Right kidney (tissue), 1 donor: ENCODE measurements around the gene DNAJC18.
"Not testable (repeated sequence)": the region's sequence is repeated elsewhere in the genome, so short reads cannot be mapped to it uniquely, and the experiment has no call there.

Experiments
- DNase-seq: peaks from one replicate; pipeline ENCODE4 v3.0.0-alpha.2; 2016

Gene DNAJC18

DNA sequence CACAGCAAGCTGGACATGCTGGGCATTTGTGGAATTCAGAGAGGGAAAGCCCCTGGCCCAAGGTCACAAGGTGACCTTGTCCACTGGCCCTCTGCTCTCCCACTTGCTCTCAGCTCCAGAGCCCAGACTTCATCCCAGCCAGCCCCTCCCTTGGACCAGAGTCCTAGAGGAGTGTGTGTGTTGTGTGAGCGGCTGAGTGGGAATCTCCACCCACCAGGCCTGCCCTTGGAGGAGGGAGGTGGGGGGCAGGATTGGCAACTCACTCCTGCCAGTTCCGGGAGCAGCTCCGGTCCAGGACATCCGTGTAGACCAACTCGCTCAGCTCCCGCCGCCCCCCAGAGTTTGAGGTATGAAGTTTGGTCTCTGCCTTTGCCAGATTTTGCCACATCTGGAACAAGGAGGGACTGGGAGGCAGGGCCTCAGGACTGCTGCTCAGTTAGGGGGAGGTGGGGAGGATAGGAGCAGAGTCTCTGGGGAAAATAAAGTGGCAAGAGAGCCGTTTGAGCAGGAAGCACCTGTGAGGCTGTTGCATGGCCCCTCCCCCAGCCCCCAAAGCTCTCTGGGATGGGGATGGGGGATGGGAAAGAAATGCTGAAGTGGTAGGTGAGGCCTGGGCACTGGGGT lies 51.0 kb downstream of the DNAJC18 start:
- peak; percentile 43 for DNase-seq

DNA sequence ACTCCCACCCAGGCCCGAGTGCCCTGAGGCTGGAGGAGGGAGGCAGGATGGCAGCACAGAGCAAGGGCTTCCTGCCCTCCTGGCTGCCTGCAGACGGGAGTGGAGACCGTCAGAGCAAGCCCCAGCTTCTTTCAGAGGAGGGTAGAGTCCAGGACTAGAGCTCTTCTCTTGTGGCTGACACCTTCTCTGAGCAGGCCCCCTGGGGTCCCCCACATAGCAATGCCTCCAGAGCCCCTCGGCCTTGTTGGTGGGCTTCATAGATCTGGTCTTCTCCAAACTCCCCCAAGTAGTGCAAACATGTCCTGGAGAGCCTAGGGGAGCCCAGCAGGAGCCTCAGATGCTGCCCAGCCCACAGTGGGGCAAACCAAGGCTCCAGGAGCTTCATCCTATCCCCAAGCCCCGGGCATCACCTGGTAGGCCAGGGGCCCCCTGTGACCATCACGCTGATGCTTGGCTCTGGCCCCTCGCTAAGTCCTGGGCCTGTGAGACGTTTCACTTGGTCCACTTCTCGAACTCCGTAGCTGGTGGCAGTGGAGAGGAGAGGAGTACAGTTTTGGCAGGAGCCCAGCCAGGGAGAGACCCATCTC lies 51.6 kb downstream of the DNAJC18 start:
- no peak for DNase-seq

DNA sequence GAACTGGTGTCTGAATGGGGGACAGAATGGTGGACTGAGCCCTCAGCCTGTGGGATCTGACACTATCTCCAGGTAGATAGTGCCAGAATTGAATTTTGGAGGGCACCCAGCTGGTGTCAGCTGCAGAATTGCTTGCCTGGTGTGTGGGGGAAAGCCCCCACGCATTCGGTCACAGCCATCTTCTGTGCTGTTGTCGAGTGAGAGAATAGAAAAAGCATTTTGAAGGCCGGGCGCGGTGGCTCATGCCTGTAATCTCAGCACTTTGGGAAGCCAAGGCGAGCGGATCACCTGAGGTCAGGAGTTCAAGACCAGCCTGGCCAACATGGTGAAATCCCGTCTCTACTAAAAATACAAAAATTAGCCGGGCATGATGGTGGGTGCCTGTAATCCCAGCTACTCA lies 52.4 kb downstream of the DNAJC18 start:
- not testable (repeated sequence) for DNase-seq

DNA sequence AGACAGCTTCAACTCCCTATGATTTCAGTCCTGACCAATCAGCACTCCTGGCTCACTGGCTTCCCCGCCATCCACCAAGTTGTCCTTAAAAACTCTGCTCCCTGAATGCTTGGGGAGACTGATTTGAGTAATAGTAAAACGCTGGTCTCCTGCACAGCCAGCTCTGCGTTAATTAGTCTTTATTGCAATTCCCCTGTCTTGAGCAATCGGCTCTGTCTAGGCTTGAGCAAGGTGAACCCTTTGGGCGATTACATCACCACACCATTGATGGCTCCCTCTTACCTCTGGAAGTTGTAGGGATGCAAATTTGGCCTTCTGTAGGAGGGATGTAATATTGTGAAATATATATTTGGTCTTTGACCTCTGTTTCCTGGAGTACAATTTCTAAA lies 53.3 kb downstream of the DNAJC18 start:
- DNase-seq, result no peak

DNA sequence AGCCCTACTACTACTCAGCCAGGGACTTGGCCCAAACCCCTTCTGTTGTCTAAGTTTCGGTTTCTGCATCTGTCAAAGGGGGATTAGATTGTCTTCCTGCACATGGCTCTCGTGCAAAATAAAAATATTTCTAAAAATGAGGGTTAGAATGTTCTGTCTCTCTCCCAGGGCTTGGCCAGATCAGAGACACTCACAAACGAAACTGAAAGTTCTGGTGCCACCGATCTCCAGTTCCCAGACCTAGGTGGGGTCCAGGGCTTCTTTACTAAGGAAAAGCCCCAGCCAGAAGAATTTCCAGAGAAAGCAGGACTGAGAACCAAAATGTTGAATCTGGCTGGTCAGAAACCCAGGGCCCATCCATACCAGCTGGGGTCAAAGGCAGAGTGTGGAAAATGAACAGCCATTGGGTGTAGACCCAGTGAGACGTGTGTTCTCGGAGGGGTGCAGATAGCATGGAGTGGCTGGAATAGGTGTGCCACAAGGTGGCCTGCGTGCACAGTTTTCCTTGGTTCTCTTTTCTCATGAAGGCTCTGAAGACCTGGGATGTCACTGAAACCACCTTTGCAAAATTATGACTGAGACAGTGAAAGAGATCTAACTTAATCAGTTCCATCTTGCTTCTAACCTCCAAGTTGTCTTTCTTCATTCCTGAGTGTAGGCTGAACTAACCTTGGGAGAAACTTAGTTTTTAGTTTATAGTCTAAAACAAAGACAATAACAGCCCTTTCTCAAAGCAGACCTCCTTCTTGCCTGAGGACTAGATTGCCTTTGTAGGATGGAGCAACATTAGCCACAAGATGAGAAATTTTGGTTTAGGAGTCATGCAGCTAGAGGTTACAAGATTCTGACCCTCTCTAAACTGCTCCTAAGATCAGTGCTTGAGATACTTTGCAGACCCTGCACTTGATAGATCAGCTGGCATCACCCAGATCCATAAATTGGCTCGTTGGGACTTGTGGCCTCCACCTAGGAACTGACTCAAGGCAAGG lies 54.0 kb downstream of the DNAJC18 start:
- DNase-seq, result no peak

DNA sequence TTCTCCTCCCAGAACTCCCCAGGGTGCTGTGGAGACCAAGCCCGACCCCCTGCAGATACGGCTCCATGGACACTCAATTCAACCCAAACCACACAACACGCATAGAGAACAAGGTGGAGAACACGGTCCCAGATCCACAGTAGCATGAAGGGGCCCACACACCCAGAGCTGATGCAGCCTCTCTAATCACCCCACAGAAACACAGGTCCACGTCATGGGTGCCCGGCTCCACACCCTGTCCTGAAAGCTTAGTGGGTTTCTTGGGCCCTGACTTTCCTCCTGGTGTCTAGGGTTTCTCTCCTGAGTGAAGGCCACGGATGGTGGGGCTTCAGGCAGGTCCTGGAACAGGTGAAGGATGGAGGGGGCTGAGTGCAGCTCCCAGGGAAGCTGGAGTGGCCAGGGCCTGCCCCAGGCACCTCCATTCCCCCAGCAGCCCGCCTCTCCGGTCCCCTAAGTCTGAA lies 54.7 kb downstream of the DNAJC18 start:
- DNase-seq, result no peak

DNA sequence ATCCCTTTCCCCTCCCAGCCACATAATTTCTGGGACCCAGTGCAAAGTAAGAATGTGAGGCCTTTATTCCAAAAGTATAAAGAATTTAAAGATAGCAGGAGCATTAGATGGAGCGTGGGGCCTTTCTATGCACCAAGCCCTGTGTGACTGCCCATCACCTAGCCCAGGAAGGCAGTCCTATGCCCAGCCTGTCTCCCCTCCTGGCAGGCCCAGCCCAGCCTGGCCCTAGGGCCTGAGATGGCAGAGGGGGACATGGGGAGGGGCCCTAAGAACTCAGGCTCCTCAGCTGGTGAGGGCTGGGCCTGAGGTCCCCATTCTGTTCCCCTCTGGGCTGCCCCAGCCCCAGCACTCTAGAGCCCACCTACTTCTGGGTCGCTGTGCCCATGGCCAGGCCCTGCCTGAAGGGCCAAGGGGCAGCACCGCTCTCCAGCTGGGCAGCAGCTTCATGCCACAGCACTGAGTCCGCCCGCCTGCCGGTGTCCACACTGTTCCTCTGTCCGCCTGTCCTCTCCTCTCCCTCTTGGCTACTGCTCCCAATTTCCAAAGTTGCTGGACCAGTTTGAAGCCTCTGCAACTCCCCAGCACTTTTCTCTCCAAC lies 55.2 kb downstream of the DNAJC18 start:
- DNase-seq, result no peak

DNA sequence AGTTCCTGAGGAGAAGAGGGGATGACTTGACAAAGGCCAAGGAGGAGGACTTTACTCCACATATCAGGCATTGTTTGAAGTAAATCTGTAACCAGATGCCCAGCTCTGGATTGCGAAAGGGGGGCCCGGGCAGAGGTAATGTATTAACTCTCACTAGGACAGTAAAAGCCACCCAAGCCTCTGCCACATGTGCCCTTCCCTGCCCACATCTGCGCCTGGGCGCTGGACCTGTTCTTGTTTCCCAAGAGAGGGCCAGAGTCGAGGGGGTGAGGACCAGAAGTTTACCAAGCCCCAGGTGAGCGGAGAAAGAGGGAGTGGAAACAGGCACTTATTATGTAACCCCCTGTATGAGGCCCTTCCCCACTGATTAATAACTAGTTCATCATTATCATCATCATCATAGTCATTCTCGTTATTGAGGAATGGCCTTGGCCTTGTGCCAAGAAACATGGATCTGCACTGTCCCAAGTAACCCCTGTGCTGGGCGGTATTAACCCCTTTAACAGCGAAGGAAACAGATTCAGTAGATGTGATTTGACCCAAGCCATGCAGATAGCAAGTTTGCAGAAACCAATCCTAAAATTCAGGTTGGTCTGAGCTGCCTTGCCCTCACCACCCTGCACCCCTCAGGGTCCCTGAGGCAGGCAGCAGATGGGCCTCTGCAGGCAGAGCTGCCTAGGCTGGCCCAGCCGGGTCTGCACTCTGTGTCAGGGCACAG lies 55.9 kb downstream of the DNAJC18 start, which contains the start of gene SLC23A1:
Gene SLC23A1, minus strand, starts transcription at position 23 of the 718 bp plus-strand sequence. CDS start 44 bp downstream, outside the sequence.
- no peak for DNase-seq

DNA sequence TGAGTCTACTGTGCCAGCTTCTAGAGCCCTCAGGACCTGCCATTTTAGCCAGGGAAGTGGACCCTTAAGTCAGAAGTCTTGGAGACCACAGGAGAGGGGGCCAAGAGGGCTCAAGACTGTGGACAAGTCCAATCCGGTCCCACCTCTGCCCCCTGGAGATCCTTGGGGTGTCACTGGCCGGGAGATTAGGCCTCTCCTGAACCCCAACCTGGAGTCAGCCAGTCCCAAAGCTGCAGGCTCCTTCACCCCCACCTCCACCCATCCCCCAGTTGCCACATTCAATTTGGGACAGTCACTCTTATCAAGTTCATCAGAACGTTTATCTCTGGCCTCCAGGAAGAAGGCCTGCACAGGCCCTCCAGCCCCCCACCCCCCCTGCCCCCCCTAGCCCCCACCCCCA lies 56.5 kb downstream of the DNAJC18 start:
- no peak for DNase-seq

DNA sequence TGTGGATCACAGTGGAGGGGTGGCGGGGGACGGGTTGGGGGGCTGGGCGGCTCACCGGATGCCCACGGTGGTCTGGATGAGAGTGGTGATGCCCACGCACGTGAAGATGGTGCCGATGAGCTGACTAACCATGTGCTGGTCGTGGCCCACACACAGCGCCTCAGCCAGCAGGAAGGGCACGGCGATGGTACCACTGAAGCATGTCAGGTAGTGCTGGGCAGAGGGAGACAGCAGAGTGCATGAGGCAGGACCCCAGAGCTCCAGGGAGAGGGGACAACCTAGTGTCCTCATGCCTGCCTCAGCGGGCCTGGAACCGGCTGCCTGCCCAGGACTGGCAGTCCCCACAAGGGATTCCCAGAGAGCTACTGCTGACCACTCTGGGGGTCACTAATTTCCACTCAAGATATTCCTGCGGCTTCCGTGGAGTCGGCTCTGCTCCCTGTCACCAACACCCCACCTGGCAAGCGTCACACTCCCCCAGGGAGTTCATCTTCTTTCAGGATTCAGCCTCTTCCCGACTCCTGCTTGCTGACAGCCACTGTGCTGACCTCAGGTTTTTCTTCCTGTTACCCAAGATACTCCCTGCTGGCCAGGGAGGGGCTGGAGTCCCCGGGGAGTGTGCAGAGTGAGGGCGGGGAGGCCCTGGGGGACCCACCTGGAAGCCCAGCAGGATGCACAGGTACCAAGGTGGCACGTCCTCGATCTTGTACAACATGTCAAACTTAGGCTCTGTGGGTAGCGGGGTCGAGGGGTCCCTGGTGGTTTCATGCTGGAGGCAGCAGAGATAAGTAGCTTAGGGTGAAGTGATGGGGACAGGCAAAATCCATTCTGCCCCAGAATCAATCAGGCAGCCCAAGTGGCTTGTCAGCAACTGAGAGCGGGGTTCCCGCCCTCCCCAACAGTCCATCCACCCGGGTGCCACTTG lies 57.2 kb downstream of the DNAJC18 start:
- DNase-seq, result no peak

DNA sequence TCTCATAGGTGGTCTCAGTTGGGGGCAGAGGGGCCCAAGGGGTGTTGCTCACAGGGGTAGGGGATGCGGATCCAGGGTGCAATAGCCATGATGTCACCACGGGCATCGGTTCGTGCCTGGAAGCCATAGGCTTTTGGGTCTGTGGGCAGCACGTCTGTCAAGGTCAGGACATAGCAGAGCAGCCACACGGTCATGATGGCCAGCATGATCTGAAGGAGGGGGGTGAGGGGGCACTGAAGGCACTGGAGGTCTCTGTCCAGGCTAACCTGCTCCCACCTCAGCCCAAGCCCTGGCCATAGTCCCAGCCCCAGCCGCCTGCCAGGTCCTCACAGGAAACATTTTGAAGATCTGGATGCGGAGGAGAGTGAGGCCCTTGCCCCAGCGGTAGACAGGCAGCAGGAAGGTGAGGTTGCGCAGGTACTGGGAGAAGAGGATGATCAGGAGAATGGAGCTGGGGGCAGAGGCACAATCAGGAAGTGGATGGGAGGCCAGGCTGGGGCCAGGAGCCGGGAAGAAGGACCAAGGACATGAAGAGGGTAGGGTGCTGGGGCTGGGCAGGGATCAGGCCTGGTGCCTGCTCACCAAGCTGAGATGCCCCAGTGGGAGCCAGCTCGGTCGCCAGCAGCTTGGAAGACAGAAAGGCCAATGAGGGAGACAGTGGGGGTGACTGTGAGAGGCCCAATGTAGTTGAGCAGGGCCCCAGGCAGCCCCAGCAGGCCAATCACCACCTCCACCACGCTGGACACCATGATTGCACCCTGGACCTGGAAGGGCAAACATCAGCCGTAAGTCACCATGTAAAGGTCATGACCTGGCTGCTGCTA lies 59.5 kb downstream of the DNAJC18 start:
- no peak for DNase-seq

DNA sequence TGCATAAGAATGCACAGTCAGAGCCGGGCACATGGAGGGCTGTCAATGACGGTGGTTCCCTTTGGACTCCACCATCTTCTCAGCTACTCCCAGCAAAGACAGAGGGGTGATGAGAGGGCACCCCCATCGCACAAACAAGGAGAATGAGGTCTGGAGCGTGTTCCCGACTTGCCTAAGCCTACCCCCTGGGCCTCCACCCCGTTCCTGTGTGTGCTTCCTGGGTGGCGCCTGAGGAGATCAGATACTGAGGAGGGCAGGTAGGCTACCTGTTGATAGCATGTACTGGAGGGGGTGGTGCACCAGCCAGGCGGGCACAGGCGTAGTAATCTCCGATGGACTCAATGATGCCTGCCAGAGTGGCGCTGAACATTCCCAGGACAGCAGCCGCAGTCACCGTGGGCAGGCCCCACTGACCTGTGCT lies 60.4 kb downstream of the DNAJC18 start:
- DNase-seq, result no peak

DNA sequence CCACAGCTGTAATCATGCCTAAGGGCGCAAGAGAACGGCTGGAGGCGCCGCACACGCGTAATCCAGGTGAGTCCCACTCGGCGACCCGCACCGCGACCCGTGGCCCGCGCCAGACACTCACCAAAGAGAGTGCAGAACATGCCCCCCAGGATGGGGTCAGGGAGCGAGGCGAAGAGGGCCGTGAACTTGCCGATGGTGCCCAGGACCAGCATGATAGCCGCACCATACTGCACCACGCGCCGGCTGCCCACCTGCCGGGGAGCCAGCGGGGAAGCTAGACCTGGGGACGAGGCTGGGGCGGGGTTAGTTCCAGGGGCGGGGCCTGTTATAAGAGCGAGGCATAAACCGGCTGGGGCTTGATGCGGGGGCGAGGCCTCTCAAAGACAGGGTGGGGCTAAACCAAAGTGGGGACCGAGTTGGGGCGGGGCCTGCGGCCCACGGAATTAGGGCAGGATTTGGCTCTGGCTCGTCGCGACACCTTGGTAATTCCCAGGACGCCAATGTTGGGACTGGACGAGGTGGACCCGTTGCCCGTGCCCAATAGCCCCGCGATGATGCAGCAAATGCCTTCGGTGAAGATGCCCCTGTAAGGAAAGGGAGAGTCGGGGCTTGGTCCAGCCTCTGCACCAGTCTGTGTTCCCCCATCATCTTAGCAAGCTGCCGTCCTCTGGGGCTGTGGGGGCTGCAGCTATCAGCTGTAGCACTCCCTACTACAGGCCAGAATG lies 61.1 kb downstream of the DNAJC18 start:
- no peak for DNase-seq

DNA sequence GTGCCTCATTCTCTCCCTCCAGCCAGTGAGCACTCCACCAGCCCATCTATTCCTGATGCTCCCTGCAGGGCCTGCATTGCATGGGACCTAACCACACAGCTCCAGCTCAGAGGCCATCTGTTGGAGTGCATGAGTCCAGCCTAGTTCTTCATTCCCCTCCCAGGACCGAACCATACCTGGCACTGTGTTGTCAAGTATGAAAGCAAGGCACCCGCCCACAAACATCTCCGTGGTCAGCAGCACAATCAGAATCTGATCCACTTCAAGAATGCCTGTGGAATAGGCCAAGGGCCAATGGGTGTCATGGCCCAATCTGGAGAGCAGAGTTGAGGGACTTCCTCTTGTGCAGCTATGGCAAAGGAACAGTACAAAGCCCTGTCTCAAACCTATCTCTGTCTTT lies 62.1 kb downstream of the DNAJC18 start:
- DNase-seq, result no peak

DNA sequence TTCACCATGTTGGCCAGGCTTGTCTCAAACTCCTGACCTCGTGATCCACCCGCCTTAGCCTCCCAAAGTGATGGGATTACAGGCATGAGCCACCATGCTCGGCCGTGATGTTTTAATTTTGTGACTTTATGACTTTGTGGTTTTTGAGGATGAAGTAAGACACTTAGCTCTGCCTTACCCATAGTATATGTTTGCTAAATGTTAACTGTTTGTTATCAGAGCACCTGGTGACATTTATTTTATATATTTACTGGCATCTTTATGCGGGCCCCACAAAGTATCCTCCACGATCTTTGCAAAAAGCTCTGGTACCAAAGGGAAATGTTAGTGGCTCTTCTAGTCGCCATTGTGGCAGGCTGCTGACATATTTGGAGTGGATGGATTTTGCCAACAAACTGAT lies 63.0 kb downstream of the DNAJC18 start:
- no peak for DNase-seq

DNA sequence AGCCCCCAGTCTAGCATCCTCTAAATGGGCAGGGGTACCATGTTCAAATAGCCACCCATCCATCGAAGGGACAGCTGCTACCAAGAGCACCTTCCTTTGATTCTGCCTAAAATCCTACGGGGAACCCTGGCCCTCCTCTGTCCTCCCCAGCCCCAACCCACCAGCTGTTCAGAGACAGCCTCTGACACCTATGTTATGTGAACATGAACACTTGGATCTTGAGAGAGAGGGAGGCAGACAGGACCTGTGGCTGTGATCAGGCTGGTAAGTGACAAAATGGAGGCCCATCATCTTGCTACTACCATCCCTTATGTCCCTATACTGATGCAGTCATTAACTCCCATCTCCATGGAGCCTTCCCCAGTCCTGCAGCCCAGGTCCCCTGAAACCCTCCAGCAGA lies 64.4 kb downstream of the DNAJC18 start:
- no peak for DNase-seq

DNA sequence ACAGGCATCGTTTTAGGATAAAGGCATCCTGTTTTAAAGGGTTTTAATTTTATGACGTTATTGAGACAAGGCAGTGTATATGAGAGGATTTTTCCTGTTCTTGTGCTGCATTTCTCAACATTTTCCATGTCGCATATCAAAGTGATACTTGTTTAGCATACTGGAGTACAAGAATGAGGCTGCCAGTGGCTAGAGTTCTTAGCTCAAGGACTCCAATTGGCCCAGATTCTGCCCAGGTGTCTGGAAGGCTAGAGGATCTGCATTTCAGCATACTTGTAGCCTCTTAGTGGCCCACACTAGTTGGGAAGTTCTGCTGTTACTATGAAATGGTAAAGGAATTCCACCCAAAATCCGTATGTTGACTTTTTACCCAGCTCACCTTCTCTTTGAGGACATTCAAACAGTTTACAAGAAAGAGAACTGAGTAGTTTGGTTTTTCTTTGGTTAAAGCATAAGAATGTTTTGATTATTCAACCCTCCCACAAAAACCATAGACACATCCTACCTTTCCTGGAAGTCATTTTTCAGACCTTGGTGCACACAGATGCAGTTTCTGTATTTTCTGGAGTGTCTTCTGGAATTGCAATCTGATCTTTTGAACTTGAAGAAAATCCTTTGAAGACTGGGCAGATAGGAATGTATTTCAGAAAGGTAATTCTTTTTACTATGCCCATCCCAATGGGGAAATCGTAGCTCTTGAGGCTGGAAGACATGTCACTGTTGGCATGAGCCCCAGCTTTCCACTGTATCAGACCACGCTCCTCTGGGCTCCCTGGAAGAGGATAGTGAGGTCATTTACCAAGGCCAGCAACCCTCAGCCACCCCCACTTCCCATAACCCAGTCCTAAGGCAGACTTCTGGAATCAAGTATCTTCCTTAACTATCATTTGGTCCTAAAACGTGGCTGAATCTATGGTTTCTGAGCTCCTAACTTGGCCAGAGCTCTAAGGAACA lies 67.6 kb downstream of the DNAJC18 start:
- DNase-seq, result no peak

DNA sequence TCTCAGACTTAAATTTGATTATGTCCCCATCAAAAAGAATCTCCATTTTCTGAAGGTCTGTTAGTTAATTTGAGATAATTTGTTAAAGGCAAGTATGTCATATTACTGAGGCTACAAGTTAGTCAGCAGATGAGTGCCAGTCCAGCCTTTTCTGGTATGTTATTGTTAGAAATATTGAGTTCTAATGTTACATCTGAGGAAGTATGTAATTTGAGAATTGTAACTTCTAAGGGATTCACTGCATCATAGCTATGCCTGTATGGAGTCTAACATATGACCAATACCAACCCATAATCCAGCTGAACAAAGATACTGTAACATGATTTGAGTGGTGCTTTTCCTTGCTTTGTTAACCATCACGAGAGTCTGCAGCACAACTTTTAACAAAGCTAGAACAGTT lies 70.1 kb downstream of the DNAJC18 start:
- DNase-seq, result no peak
